MCF 10A (cell line): ENCODE results near the gene S1PR4. TPM values are rescaled to one million over a fixed set of nuclear protein-coding genes. Genes with fewer than 3 reads are reported as not detected.
"Not testable (repeated sequence)": the region's sequence is repeated elsewhere in the genome, so short reads cannot be mapped to it uniquely, and the experiment has no call there.

ENCODE experiments used
- BruUV-seq: library from RNA; stranded (reverse); fragments of 400-500 nt; replicated peaks from 2 replicates; lab custom pipeline; 2021; lab: Mats Ljungman, UMichigan
- CTCF ChIA-PET: fragments of 300-600 bp; sonication (Branson Sonifier 250); formaldehyde crosslinking; extraction: SDS; loops from one replicate; lab custom pipeline; 2021; ENCODE audit warnings: antibody characterized with exemption, inconsistent platforms; lab: Yijun Ruan, JAX
- POLR2A ChIA-PET: fragments of 300-600, 350-650 bp; sonication (Branson Sonifier 250); formaldehyde crosslinking; extraction: SDS; loops from one replicate; lab custom pipeline; 2020; ENCODE audit warnings: antibody characterized with exemption, inconsistent platforms; lab: Yijun Ruan, JAX
- DNase-seq: peaks from one replicate; pipeline ENCODE4 v3.0.0-alpha.2; 2018; ENCODE audit not compliant: unreplicated experiment
- H3K27ac Mint-ChIP-seq: one replicate; pipeline ENCODE4 v1.8.0; 2022; ENCODE audit warnings: mild to moderate bottlenecking, low read depth, mixed read lengths; ENCODE audit not compliant: unreplicated experiment
- H3K27me3 Mint-ChIP-seq: one replicate; pipeline ENCODE4 v1.8.0; 2022; ENCODE audit warnings: mixed read lengths; ENCODE audit not compliant: insufficient read depth, unreplicated experiment
- H3K36me3 Mint-ChIP-seq: one replicate; pipeline ENCODE4 v1.8.0; 2022; ENCODE audit warnings: mild to moderate bottlenecking, moderate library complexity, mixed read lengths; ENCODE audit not compliant: insufficient read depth, unreplicated experiment
- H3K4me1 Mint-ChIP-seq: one replicate; pipeline ENCODE4 v1.8.0; 2022; ENCODE audit warnings: mixed read lengths; ENCODE audit not compliant: insufficient read depth, unreplicated experiment
- H3K4me3 Mint-ChIP-seq: one replicate; pipeline ENCODE4 v1.8.0; 2022; ENCODE audit warnings: mild to moderate bottlenecking, moderate library complexity, mixed read lengths; ENCODE audit not compliant: unreplicated experiment
- H3K9me3 Mint-ChIP-seq: one replicate; pipeline ENCODE4 v1.8.0; 2022; ENCODE audit warnings: mixed read lengths; ENCODE audit not compliant: unreplicated experiment
- CTCF ChIP-seq: fragments of 200-600 bp; IDR thresholded peaks from one replicate; pipeline ENCODE4 v1.8.0; 2022; ENCODE audit warnings: antibody characterized with exemption, mild to moderate bottlenecking; ENCODE audit not compliant: unreplicated experiment
- intact Hi-C: fragments of 100-400 bp; cut with micrococcal nuclease; formaldehyde crosslinking; loops from 2 replicates; pipeline ENCODE4 v1.14.1; 2022
- total RNA-seq: library from RNA; stranded (reverse); gene quantifications from 2 replicates; pipeline ENCODE4 v1.2.3, GENCODE V29; 2022

S1PR4 gene
- total RNA-seq, 1 experiment from 2014 or later, result 0.44 TPM

- peaks cover 6% of the 10 kb centered on the region for H3K4me1 Mint-ChIP-seq
- ChIA-PET POLR2A (interaction anchor here (0.8 to 2.7 kb wide), 3 partner anchors 9 to 205 kb away, joined by 3 to 10 read pairs (median 3); no protein-coding TSS in a partner anchor), CTCF (interaction anchor here (0.6 to 2.7 kb wide), 8 partner anchors 10 to 717 kb away, joined by 3 to 10 read pairs (median 4); no protein-coding TSS in a partner anchor)
- no TSS peak for BruUV-seq
- H3K36me3 Mint-ChIP-seq, result peaks cover 41% of the 10 kb centered on the region
- H3K4me3 Mint-ChIP-seq, result no peak overlapping the region
- no peak for DNase-seq
- no peaks in the 10 kb centered on the region for H3K9me3 Mint-ChIP-seq
- H3K27me3 Mint-ChIP-seq, result no peaks in the 10 kb centered on the region
- no peak overlapping the region for H3K27ac Mint-ChIP-seq
- TF ChIP-seq CTCF, result no peak
- intact Hi-C loops, result no loop called here
Measured at GRCh38 chr19:3151563-3152418, 26.8 kb upstream of the S1PR4 start.

- H3K27me3 Mint-ChIP-seq, result no peaks in the 10 kb centered on the region
- H3K27ac Mint-ChIP-seq, result no peak overlapping the region
- no peak overlapping the region for H3K4me3 Mint-ChIP-seq
- no peak for DNase-seq
- H3K4me1 Mint-ChIP-seq, result peaks cover 6% of the 10 kb centered on the region
- TF ChIP-seq CTCF, result no peak
- H3K9me3 Mint-ChIP-seq, result no peaks in the 10 kb centered on the region
- intact Hi-C loops, result no loop called here
- peaks cover 43% of the 10 kb centered on the region for H3K36me3 Mint-ChIP-seq
- CTCF ChIA-PET, result interaction anchor here (0.6 to 2.7 kb wide), 6 partner anchors 10 to 718 kb away, joined by 3 to 10 read pairs (median 4); no protein-coding TSS in a partner anchor
- POLR2A ChIA-PET, result interaction anchor here (0.8 to 2.7 kb wide), 3 partner anchors 10 to 205 kb away, joined by 3 to 10 read pairs (median 3); no protein-coding TSS in a partner anchor
- BruUV-seq, result no TSS peak
Measured at GRCh38 chr19:3152419-3152780, 26.2 kb upstream of the S1PR4 start.

- Mint-ChIP-seq H3K27me3 (no peaks in the 10 kb centered on the region), H3K4me3 (no peak overlapping the region), H3K4me1 (peaks cover 6% of the 10 kb centered on the region), H3K9me3 (no peaks in the 10 kb centered on the region), H3K36me3 (peaks cover 47% of the 10 kb centered on the region), H3K27ac (no peak overlapping the region)
- TF ChIP-seq CTCF, result no peak
- intact Hi-C loops, result loop anchor here (2.0 kb wide), 1 partner anchor 31 kb away; the partner anchor contains the start of gene NCLN
- ChIA-PET POLR2A (interaction anchor here (0.6 to 2.7 kb wide), 4 partner anchors 11 to 408 kb away, joined by 3 to 10 read pairs (median 4); no protein-coding TSS in a partner anchor), CTCF (interaction anchor here (0.6 to 2.7 kb wide), 4 partner anchors 8 to 230 kb away, joined by 3 to 10 read pairs (median 5); no protein-coding TSS in a partner anchor)
- no peak for DNase-seq
- BruUV-seq, result no TSS peak
Measured at GRCh38 chr19:3153286-3154230, 25.0 kb upstream of the S1PR4 start.

GRCh38 chr19:3154447-3154846 is 24.1 kb upstream of the S1PR4 start:
- not testable (repeated sequence) for H3K9me3 Mint-ChIP-seq, DNase-seq, H3K4me3 Mint-ChIP-seq, H3K4me1 Mint-ChIP-seq, H3K27me3 Mint-ChIP-seq, H3K27ac Mint-ChIP-seq
- CTCF ChIA-PET, result interaction anchor here (0.6 kb wide), 1 partner anchor 231 kb away, joined by 3 read pairs; no protein-coding TSS in a partner anchor
- intact Hi-C loops, result loop anchor here (2.0 kb wide), 1 partner anchor 30 kb away; the partner anchor contains the start of gene NCLN
- POLR2A ChIA-PET, result interaction anchor here (0.6 to 1.3 kb wide), 5 partner anchors 12 to 407 kb away, joined by 3 to 7 read pairs (median 5); no protein-coding TSS in a partner anchor
- BruUV-seq, result TSS peak; percentile 68
- peaks cover 47% of the 10 kb centered on the region for H3K36me3 Mint-ChIP-seq
